ENCODE data around the gene TBCCD1.

The TBCCD1 gene

DNA sequence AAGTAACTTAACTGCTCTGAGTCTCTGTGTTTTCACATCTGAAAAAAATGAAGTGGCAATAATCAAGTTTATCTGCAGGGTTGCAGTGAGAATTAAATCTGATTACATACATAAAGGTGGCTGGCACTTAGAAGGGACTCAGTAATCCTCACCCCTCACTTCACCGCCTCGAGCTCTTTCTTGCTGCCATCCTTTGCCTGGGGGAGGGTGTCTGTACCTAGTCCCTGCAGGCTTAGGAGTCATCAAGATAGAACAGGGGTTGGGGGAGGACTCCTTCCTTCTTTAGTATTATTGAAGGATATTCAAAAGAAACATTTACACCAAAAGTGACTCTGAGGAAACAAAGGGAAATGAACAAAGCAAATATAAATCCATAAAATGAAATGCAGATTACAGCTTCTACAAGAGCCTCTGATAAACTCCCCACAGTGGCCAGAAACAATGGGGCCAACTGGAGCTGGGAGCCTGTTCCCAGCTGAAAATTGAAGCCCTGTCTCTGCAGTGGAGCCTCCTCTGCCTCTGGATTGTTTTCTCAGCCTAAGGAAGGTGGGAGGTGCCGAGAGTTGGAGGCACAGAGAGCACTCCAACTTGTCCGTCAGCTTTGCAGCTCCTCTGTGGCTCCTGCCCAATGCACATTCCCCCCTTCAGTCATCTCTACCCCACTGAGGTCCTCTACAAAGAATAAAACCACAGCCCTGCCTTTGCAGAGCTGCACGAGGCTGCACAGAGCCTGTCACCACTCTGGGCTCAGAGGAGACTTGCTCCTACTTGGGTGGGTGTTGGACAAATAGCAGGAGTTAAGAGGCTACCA is 64.8 kb downstream of the TBCCD1 start:
- TF ChIP-seq CTCF (IDR thresholded peaks at IDR 0.05), result no peak

DNA sequence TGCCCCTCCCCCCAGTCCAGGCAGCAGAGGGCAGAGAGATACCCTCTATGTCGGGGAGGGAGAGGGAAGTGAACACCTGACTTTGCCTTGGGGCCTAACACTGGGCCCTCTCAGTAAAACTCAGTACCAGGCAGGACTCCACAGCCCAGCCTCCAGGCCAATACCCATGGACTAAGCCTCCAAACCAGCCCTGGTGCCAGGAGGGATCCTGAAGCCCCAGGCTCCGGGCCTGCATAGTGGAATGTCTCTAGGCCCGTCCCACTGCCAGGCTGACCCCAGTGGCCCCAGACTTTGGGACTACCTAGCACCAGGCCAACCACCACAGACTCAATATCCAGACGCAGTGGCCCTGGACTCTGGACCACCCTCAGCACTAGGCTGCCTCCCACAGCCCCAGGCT is 69.5 kb downstream of the TBCCD1 start:
- no peak for TF ChIP-seq CTCF (IDR thresholded peaks at IDR 0.05)

- no peak for TF ChIP-seq CTCF (IDR thresholded peaks at IDR 0.05)
These were observed 70.5 kb downstream of the TBCCD1 start for GRCh38 chr3:186496635-186497034.

Measured in LNCAP (cell line).